ENCODE measurements around the gene CORO2B.

The CORO2B gene

DNA sequence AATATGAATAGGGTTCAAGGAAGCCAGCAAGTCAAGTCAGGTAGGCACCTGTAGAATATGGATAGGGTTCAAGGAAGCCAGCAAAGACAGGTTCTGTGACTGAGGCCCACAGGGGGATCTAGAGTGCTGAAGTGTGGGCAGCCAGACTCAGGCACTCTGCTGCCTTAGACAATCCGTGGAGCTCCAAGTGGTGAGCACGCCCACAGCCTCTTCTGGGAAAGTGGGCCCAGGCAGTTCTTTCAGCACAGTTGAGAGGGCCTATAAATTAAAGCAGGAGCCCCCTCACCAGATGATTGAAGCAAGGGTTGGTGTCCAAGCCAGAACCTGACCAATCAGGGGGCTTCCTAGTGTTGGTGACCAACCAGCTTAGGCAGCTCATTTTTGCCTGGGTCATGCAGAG is 190.9 kb downstream of the CORO2B start:
- DNase-seq (ENCODE audit: low read depth in 3 of 3), result no peak

DNA sequence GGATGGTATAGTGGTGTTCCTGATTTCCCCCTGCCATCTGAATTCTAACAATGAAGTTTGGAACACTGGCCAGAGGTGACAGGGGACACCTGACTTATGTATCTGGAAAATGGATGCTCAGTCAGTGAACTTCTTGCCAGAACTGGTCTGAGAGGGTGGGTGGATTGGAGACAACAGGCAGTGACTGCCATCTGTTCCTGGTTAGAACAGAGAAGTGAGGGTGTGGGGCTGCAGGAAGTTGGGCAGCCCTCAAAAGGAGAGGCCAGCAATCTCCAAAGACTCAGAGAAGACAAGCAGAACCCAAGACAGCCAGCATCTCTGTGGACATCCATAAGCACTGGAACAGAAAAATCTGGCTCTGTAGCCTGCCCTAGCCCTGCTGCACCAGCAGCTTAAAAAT is 191.4 kb downstream of the CORO2B start:
- no peak for DNase-seq (ENCODE audit: low read depth in 3 of 3)

DNA sequence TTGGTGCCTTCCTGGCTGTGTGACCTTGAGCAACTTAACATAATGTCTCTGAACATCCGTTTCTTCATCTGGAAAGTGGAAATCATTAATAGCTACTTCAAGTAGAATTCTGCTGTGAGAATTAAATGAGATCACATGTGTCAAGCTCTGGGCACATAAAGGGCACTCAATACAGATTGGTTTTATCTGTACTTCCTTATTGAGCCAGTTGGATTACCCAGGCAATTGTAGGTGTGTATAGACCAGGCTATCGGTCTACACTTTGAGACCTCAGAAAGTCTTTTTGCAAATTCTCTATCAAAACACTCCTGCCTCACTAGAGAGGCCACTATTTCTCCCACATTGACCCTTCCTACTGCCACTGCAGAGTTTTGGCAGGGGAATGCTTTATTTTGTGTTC is 194.2 kb downstream of the CORO2B start:
- DNase-seq (ENCODE audit: low read depth in 3 of 3), result no peak

DNA sequence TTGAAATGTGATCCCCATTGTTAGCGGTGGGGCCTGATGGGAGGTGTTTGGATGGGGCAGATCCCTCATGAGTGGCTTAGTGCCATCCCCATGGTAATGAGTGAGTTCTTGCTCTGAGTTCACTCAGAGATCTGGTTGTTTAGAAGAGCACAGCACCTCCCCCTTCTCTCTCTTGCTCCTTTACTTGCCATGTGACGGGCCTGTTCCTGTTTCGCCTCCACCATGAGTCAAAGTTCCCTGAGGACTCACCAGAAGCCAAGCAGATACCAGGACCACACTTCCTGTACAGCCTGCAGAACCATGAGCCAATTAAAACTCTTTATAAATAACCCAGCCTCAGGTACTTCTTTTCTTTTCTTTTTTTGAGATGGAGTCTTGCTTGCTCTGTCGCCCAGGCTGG is 195.3 kb downstream of the CORO2B start:
- DNase-seq (ENCODE audit: low read depth in 3 of 3), result no peak

DNA sequence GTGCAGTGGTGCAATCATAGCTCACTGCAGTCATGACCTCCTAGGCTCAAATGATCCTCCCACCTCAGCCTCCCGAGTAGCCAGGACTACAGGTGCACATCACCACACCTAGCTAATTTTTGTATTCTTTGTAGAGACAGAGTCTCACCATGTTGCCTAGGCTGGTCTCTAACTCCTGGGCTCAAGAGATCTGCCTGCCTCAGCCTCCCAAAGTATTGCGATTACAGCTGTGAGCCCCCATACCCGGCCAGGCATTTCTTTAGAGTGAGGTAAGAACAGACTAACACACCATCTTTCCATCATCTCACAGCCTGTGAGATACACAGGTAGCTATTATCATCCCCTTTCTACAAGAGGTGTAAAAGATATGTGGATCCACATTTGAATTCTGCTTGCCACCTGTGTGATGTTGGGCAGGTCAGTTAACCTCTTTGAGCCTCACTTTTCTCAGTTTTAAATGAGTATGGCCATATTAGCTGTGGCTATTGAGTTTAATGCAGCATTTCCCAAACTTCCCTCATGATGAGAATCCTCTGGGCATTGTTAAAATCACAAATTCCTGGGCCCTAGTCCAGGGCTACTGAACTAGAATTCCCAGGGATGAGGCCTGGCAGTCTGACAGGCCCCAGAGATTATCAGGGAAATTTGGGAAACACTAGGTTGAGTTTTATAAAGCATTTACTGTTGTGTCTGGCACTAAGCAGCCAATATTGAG is 195.9 kb downstream of the CORO2B start:
- no peak for DNase-seq (ENCODE audit: low read depth in 3 of 3)

DNA sequence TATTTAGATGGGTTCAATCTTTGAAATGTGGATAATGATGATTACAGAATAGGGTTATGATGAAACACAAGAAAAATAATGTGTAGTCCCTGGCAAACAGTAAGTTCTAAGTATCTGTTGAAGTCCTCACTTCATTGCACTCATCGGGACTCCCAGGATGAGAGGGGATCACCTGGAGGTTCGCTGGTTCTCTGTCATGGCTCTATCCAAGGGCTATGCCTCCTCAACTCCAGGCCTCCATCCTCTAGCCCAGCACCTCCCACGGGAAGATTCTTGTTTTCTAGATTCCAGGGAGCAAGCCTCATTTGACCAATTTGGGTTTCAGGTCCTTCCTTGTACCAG is 196.4 kb downstream of the CORO2B start:
- no peak for DNase-seq (ENCODE audit: low read depth in 3 of 3)

DNA sequence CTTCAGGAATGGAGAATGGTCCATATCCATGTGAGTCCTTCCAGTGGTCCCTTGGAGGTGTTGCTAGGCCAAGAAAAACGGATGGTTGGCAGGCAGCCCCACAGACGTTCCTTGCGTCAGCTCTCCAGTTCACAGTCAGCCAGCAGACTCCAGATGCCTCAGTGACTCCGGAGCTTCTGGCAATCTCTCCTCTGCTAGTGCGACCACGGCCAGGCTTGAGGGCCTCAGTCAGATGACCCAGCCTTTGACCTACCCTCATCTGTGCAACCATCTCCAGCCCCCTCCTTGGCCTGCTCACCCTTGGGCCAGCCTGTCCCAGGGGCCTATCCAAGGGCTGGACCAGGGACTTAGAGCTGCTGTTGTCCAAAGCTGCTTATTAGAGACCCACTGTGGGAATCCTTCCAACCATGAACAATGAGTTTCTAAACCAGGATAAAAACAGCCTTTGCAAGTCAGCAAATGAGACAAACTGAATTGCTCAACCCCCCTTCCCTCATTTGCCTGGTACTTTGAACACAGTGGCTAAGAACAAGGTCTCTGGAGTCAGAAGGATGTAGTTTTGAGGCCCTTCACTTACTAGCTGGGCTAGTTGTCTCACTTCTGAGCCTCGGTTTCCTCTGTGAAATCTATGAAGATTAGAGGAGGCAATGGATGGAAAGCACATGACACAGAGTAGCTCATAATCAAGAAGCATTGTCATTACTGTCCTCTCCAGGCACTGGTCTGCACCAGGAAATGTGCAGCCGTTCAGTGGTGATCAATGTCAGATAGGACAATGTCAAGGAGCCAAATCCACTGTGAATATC is 197.1 kb downstream of the CORO2B start:
- DNase-seq (ENCODE audit: low read depth in 3 of 3), result no peak

DNA sequence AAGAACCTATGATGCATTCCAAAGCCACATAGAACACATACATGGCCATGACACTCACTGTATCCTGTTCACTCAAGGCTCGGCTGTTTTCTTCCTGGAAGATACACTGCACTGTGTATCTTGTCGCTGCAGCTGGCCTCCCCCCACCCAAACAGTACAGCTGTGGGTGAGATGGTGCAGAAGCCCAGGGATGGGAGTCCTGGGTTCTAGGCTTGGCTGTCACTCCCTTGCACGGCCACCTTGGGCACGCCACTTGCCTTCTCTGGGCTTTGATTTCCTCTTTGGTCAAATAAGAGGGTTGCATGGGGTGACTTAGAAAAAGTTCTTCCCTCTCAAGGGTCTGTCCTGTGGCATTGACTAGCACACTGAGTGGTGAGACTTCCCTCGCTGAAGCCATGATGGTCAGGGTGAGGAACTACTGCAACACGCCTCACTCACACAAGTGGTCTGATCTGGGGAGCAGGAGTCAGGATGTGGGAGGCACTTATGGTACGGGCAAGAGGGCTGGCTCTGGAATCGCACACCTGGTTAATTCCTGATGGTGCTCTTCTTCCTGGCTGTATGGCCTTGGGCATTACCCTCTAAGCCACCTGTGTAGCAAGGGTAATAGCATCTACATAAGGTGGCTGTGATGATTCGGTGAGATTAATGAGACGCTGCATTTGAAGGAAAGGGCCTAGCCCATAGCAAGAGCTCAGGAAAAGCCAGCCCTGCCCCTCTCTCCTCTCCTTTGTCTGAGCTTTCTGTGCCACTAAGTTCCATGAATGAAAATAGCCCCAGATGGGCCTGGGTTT is 197.9 kb downstream of the CORO2B start:
- no peak for DNase-seq (ENCODE audit: low read depth in 3 of 3)
